A673 (cell line): ENCODE results near the gene ERICH3.

Experiments used
- CTCF ChIP-seq: fragments of 300-800, 200-600 bp; sonication (generic); conservative IDR thresholded peaks from 2 replicates; pipeline ENCODE4 v1.5.1; 2017; ENCODE audit warnings: low read depth, mild to moderate bottlenecking, antibody characterized with exemption, low read length, moderate library complexity, mixed read lengths
- EZH2 ChIP-seq: fragments of 200-600 bp; sonication (generic); IDR thresholded peaks from 2 replicates; pipeline ENCODE4 v1.6.1; 2017; ENCODE audit warnings: borderline replicate concordance, low read depth, mild to moderate bottlenecking, mixed read lengths, antibody characterized with exemption, low read length; ENCODE audit not compliant: poor library complexity, severe bottlenecking

GRCh38 chr1:74637296-74637695, 36.3 kb downstream of the ERICH3 start:
- TF ChIP-seq CTCF = no peak
- no peak for TF ChIP-seq EZH2
